Upper lobe of left lung (tissue), 4 donors: ENCODE measurements around the gene EXOC6B.

ENCODE experiments used
- CTCF ChIP-seq, 6 experiments: fragments of 450-650 bp in 4 of 6; fragments of 200-600 bp in 2 of 6; sonication (generic) in 2 of 6; IDR thresholded peaks; one replicate each; pipeline ENCODE4 v1.5.1; 2016 to 2019; ENCODE audit warnings: antibody characterized with exemption in 6 of 6
- POLR2A ChIP-seq, 4 donors: fragments of 450-650 bp; IDR thresholded peaks; one replicate each; pipeline ENCODE4 v1.5.1; 2016 to 2017; ENCODE audit warnings: antibody characterized with exemption in 4 of 4, mild to moderate bottlenecking in 2 of 4

- TF ChIP-seq CTCF (IDR thresholded peaks at IDR 0.05) (no peak), POLR2A (IDR thresholded peaks at IDR 0.05) (no peak)
Measured at GRCh38 chr2:72665448-72665847, 160.4 kb downstream of the EXOC6B start.
